Measurements from ENCODE around the gene ZACN.

ZACN gene

GRCh38 chr17:76082326-76083251 is 3.6 kb downstream of the ZACN start:
- no peak for DNase-seq

DNA sequence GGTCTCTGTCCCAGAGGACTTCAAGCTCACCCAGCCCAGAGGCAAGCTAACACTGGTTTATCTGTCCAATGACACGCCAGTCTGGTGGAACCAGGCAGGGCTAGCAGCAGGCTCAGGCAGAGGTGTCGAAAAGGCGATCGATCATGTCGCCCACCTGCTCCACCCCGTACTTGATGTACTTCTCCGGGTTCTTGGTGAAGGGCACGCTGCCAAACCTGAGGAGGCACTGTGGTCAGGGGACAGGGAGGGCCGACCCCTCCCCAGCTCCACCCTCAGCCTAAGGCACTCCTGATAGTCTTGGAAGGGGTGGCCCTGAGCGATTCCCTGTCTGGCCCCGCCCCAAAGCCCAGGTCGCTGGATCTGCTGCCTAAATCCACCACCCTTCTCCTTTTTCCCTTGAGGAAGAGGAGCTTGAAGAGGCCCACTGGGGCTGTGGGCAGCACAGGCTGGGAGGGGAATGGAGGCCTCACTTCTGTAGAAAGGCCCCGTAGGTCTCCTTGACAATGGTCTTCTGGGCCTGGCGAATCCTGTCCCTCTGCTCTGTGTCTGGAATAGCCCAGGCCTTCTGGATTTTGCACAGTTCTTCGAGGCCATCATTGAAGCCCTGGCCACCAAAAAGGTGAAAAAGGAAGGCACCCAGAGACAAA is 4.7 kb downstream of the ZACN start:
- no peak for DNase-seq

DNA sequence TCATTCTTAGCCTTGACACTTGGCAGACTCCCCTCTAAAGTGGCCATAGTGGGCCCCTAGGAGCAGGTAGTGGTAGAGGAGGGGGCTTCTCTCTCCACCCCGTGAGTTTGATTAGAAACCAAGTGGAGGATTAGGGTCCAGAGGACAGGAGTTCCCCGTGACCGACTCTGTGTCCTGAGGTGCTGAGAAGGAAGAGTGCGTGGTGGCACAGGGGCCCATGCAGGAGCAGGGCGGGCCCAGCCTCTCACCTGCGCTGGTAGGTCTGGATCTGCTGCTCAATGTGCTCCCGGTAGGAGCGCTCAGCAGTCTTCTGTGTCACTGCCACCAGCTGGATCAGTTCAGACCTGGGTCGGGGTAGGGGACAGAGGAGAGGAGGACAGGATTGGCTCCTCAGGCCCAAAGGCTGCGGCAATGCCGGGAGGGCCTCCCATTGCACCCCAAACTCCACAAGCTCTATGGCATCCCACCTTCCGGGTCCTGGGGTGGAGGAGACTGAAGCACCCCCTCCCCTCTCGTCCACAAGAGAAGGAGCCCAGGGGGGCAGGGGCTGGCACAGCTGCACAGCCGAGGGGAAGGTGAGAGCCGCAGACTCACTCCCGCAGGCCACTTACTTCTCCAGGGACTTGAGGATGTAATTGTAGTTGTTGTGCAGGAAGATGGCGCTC is 6.2 kb downstream of the ZACN start:
- no peak for DNase-seq

GRCh38 chr17:76085731-76086366 is 6.9 kb downstream of the ZACN start:
- no peak for DNase-seq

GRCh38 chr17:76086384-76086783 is 7.4 kb downstream of the ZACN start:
- DNase-seq = no peak

DNA sequence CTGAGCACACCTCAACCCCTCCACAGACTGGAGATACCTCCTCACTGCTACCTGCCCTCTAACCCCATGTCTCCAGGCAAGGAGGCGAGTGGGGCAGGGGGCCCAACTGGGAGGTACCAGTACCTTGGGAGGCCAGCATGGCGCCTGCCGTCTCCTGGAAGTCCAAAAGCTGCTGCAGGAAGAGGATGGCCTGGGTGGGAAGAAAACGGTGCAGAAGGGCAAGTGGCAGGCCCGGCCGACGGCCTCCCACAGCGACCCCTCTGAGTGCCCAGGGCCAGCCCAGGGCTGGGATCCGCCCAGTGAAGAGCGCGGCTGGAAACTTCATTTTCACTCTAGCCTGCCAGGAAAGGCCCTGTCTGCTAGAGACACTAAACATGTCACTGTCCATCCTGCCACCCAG is 8.5 kb downstream of the ZACN start:
- DNase-seq = no peak

GRCh38 chr17:76088041-76088867 is 9.3 kb downstream of the ZACN start:
- DNase-seq = no peak

GRCh38 chr17:76088868-76089576 is 10.0 kb downstream of the ZACN start:
- no peak for DNase-seq

- DNase-seq = no peak
These were observed 10.9 kb downstream of the ZACN start for GRCh38 chr17:76089680-76090516.

DNA sequence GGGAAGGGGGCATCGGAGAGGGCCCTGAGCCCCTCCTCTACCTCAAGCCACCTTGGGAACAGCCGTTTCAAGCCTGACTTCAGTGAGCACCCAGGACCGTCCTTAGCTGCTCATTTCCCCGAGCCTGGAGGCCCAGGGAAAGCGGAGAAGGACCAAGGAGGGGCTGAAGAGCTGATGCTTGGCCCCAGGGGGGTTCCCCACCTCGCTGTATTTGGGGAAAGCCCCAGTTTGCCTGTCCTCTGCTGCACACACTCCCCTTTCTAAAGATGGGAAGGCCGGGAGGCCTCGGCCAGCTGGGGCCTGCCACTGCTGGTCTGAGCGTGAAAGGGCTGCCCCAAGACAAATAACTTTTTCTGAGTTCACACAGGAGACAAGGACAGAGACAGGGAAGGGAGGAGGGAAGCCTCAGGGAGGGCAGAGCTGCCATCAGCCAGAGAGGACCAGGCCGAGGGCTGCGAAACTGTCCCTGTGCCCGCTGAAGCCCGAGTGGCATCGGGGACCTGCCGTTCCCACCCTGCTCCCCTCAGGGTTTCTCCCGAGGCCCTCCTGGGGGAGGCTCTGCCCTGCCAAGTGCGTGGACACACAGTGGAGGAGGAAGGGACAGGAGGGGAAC is 11.6 kb downstream of the ZACN start:
- DNase-seq = no peak

- no peak for DNase-seq
These were observed 12.7 kb downstream of the ZACN start for GRCh38 chr17:76091526-76092286.

GRCh38 chr17:76092526-76093413 is 13.8 kb downstream of the ZACN start:
- no peak for DNase-seq

- DNase-seq = no peak
These were observed 15.1 kb downstream of the ZACN start for GRCh38 chr17:76094046-76094445.

DNA sequence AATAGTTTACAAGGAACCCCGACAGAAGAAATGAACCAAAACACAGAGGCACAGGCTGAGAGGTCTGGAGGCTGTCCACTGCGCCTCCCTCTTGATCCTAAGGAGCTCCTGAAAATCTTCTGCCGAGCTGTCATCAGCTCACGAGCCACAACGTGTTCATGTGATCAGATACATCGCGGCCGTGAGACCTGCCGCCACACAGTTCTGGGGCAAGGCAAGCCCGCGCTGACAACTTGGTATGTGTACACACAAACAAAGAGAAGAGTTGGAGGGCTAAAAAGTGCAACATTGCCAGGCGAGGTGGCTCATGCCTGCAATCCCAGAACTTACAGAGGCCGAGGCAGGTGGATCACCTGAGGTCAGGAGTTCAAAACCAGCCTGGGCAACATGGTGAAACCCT is 17.0 kb downstream of the ZACN start:
- no peak for DNase-seq

GRCh38 chr17:76097716-76098295 is 18.8 kb downstream of the ZACN start:
- DNase-seq = no peak

DNA sequence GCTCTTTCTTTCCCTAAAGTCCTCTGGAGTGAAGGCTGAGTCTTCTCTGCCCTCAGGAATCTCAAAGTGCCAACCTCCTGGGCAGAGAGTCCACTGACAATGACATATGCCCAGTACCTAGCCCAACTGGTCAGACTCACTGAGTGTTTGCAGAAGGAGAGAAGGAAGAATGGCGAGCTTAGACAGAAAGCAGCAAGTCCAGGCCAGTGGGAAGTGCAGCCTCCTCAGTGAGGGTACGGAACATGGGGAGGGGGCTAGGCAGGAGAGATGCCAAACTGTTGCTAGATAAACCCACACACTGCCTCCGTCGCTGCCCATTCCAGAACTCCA is 23.9 kb downstream of the ZACN start:
- DNase-seq = no peak

DNA sequence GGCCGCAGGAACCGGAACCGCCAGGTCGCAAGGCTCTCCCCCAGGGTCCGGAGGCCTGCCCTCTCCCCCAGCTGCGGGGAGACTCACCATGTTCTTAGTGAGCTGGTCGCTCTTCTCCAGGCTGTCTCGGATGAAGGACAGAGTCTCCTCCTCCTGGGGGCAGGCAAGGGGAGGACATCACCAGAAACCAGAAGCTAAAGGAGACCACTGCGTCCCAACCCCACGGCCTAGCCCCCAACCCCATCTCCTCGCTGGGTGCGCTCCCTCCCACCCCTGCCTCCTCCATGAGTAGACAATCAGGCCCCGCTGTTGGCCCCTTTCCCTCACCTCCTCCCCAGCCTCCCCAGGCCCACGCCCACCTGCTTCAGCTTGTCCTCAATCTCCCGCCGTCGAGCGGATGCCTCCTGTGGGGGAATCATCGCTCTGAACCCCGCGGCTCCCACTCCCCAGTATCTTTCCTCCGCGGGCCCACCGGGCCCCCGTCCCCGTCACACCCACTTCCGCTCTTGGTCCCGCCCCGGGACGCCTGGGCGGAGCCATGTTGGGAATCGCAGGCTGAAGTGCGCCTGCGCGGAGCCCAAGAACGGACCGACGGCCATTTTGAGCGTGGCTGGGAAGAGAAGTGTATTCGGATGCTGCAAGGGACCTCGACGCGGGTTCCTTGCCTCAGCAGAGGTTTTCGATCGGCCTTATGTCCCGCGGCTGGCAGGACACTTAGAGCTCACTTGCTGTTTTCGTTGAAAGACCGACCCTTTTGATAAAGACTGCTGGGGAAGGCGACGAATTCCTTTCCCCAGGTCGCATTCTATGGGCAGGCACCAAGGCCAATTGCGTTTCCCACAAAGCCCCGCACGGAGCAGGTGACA is 24.5 kb downstream of the ZACN start, which contains the start of gene EXOC7:
Gene EXOC7 (minus strand): TSS at position 514 of the 866 bp plus-strand sequence. CDS start 95 bp downstream, at position 419.
- peak; percentile 89 for DNase-seq
